Common myeloid progenitor, CD34-positive (primary cell): ENCODE data around the gene SPTSSB.

Experiments used
- CTCF ChIA-PET: fragments of 350-600 bp; sonication (Branson Sonifier 250); formaldehyde crosslinking; loops from one replicate; lab custom pipeline; 2021; ENCODE audit warnings: antibody characterized with exemption; lab: Charles Lee
- POLR2A ChIA-PET: fragments of 350-600 bp; sonication (Branson Sonifier 250); formaldehyde crosslinking; loops from one replicate; lab custom pipeline; 2021; ENCODE audit warnings: antibody characterized with exemption; lab: Charles Lee
- DNase-seq, 3 donors: peaks; one replicate each; pipeline versions ENCODE4 v3.0.0 to v3.0.0-alpha.2; 2013
- H3K27ac ChIP-seq, 2 experiments: 1 replicate in 1 of 2; 2 replicates in 1 of 2; pipeline ENCODE4 v1.7.0; 2013; ENCODE audit warnings: inconsistent platforms in 2 of 2, low read length in 2 of 2, mild to moderate bottlenecking in 2 of 2, low read depth in 1 of 2, moderate library complexity in 1 of 2; ENCODE audit not compliant: severe bottlenecking in 2 of 2, insufficient read depth in 1 of 2, poor library complexity in 1 of 2
- H3K27me3 ChIP-seq, 5 experiments: replicated peaks in 2 of 5; 1 replicate in 3 of 5; 2 replicates in 2 of 5; pipeline versions ENCODE4 v1.6.1 to v1.7.0; 2013; ENCODE audit warnings: low read length in 4 of 5, mild to moderate bottlenecking in 2 of 5, moderate library complexity in 2 of 5, inconsistent platforms in 1 of 5; ENCODE audit not compliant: insufficient read depth in 5 of 5, control insufficient read depth in 4 of 5
- H3K36me3 ChIP-seq, 4 experiments: 1 replicate in 2 of 4; 2 replicates in 2 of 4; pipeline versions ENCODE4 v1.6.1 to v1.7.0; 2013; ENCODE audit warnings: low read length in 3 of 4, control low read depth in 1 of 4, mild to moderate bottlenecking in 1 of 4; ENCODE audit not compliant: control insufficient read depth in 4 of 4, insufficient read depth in 4 of 4
- H3K4me1 ChIP-seq, 4 experiments: 1 replicate in 3 of 4; 2 replicates in 1 of 4; pipeline versions ENCODE4 v1.6.1 to v1.7.1; 2013; ENCODE audit warnings: low read length in 3 of 4, mild to moderate bottlenecking in 3 of 4, control low read depth in 1 of 4, inconsistent platforms in 1 of 4, moderate library complexity in 1 of 4; ENCODE audit not compliant: control insufficient read depth in 4 of 4, insufficient read depth in 4 of 4; ENCODE audit errors: control extremely low read depth in 1 of 4
- H3K4me3 ChIP-seq, 7 experiments: 1 replicate in 4 of 7; 2 replicates in 3 of 7; pipeline versions ENCODE4 v1.5.1 to v1.7.0; 2013; ENCODE audit warnings: mild to moderate bottlenecking in 7 of 7, low read length in 6 of 7, moderate library complexity in 6 of 7, inconsistent platforms in 2 of 7, low read depth in 2 of 7, control low read depth in 1 of 7; ENCODE audit not compliant: insufficient read depth in 4 of 7, control insufficient read depth in 1 of 7; ENCODE audit errors: extremely low read depth in 1 of 7
- H3K9me3 ChIP-seq, 5 experiments: 1 replicate in 4 of 5; 2 replicates in 1 of 5; pipeline versions ENCODE4 v1.6.1 to v1.7.1; 2013; ENCODE audit warnings: low read length in 4 of 5, mild to moderate bottlenecking in 2 of 5, inconsistent platforms in 1 of 5, low read depth in 1 of 5, moderate library complexity in 1 of 5; ENCODE audit not compliant: control insufficient read depth in 4 of 5, insufficient read depth in 2 of 5; ENCODE audit errors: control extremely low read depth in 1 of 5
- WGBS: methylation state at CpG from one replicate; pipeline ENCODE4 v1.1.5; 2013; ENCODE audit not compliant: insufficient coverage; 5-methylcytosine and 5-hydroxymethylcytosine counted together

Gene SPTSSB

DNA sequence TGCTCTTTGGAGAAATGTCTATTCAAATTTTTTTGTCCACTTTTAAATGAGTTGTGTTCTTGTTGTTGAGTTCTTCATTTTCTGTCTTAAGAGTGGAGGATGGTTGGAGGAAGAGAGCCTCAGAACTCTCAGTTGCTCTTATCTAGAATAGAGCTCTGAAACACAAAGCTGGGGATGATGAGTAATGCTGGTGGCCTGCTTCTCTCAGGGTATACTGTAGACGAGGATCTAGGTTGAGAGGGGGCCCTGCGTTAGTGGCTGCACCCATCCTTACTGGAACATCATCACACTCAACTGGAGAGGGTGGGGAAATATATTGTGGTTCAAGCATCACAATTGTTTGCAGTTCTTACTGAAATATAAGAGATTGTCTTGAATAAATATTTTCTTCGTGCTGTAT, 1.8 kb downstream of the SPTSSB start:
- Histone ChIP-seq H3K4me3 (no peak overlapping the region), H3K27ac (no peak overlapping the region), H3K36me3 (no peaks in the 10 kb centered on the region), H3K4me1 (peaks cover 0 to 21% (median 18%) of the 10 kb centered on the region in 4 experiments), H3K9me3 (no peaks in the 10 kb centered on the region), H3K27me3 (peaks cover 14 to 54% (median 25%) of the 10 kb centered on the region in 5 experiments)
- POLR2A ChIA-PET, result no interaction called here
- CTCF ChIA-PET, result no interaction called here
- DNase-seq, result peak in 1 of 3 donors; percentile 2
- 100% methylated on average over 2 of the region's 3 CpGs for WGBS

GRCh38 chr3:161366094-161366493, 5.2 kb downstream of the SPTSSB start:
- CTCF ChIA-PET, result interaction anchor here (0.9 kb wide), 1 partner anchor 12 kb away, joined by 3 read pairs; no protein-coding TSS in a partner anchor
- POLR2A ChIA-PET, result no interaction called here

GRCh38 chr3:161358488-161358887, 12.8 kb downstream of the SPTSSB start:
- Histone ChIP-seq H3K4me1 (no peaks in the 10 kb centered on the region), H3K4me3 (no peak overlapping the region), H3K36me3 (no peaks in the 10 kb centered on the region), H3K27me3 (peaks cover 0 to 2% (median 0%) of the 10 kb centered on the region in 5 experiments), H3K27ac (no peak overlapping the region), H3K9me3 (no peaks in the 10 kb centered on the region)
- no peak for DNase-seq
- POLR2A ChIA-PET, result no interaction called here
- CTCF ChIA-PET, result no interaction called here

More at GRCh38 chr3:161366094-161366493, 5.2 kb downstream of the SPTSSB start:
- no peaks in the 10 kb centered on the region for H3K9me3 ChIP-seq
- DNase-seq, result no peak
- no peak overlapping the region for H3K27ac ChIP-seq
- H3K36me3 ChIP-seq, result no peaks in the 10 kb centered on the region
- peaks cover 3 to 20% (median 9%) of the 10 kb centered on the region in 5 experiments for H3K27me3 ChIP-seq
- WGBS, result no CpG with 5 or more reads among the region's 2 CpGs
- peaks cover 0 to under 1% (median 0%) of the 10 kb centered on the region in 4 experiments for H3K4me1 ChIP-seq
- no peak overlapping the region for H3K4me3 ChIP-seq

- Histone ChIP-seq H3K27ac (no peak overlapping the region), H3K9me3 (no peaks in the 10 kb centered on the region), H3K27me3 (peaks cover 0 to 5% (median 0%) of the 10 kb centered on the region in 5 experiments), H3K36me3 (no peaks in the 10 kb centered on the region), H3K4me1 (no peaks in the 10 kb centered on the region), H3K4me3 (no peak overlapping the region)
- 100% methylated on average over 1 of the region's 1 CpG for WGBS
- CTCF ChIA-PET, result interaction anchor here (0.8 kb wide), 1 partner anchor 57 kb away, joined by 3 read pairs; no protein-coding TSS in a partner anchor
- POLR2A ChIA-PET, result no interaction called here
- DNase-seq, result no peak
Observed at GRCh38 chr3:161356287-161356686, 15.0 kb downstream of the SPTSSB start.

GRCh38 chr3:161355508-161355907, 15.8 kb downstream of the SPTSSB start:
- ChIA-PET POLR2A (no interaction called here), CTCF (interaction anchor here (0.8 kb wide), 1 partner anchor 57 kb away, joined by 3 read pairs; no protein-coding TSS in a partner anchor)
- no CpG with 5 or more reads among the region's 1 CpG for WGBS
- Histone ChIP-seq H3K27me3 (peaks cover 0 to 5% (median 0%) of the 10 kb centered on the region in 5 experiments), H3K4me3 (no peak overlapping the region), H3K27ac (no peak overlapping the region), H3K4me1 (no peaks in the 10 kb centered on the region), H3K9me3 (no peaks in the 10 kb centered on the region), H3K36me3 (no peaks in the 10 kb centered on the region)
- no peak for DNase-seq

- Histone ChIP-seq H3K4me3 (no peak overlapping the region), H3K36me3 (no peaks in the 10 kb centered on the region), H3K27ac (no peak overlapping the region), H3K27me3 (peaks cover 0 to 5% (median 0%) of the 10 kb centered on the region in 5 experiments), H3K4me1 (no peaks in the 10 kb centered on the region), H3K9me3 (no peaks in the 10 kb centered on the region)
- WGBS, result 80% methylated on average over 1 of the region's 2 CpGs
- POLR2A ChIA-PET, result no interaction called here
- no peak for DNase-seq
- CTCF ChIA-PET, result interaction anchor here (1.0 to 1.3 kb wide), 2 partner anchors 12 to 23 kb away, joined by 3 read pairs; no protein-coding TSS in a partner anchor
Observed at GRCh38 chr3:161354554-161354953, 16.8 kb downstream of the SPTSSB start.

DNA sequence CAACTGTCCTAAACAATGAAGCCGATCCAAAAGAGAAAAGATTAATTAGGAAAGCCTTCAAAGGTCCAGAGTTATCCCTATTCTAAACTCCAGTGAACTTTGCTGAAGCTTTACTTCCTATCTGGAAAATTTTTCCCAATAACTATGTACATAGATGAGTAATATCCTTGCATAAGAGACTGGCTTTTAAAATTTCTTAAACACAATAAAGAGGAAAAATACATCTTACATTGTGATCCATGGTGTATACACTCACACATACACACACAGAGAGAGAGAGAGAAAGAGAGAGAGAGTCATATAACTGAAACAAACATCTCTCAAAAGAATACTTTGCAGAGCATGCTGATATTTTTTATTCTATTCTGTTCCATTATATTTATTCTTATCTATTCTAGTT, 20.0 kb downstream of the SPTSSB start:
- H3K27me3 ChIP-seq, result peaks cover 0 to 3% (median 0%) of the 10 kb centered on the region in 5 experiments
- H3K9me3 ChIP-seq, result no peaks in the 10 kb centered on the region
- no CpG with 5 or more reads among the region's 1 CpG for WGBS
- no peaks in the 10 kb centered on the region for H3K4me1 ChIP-seq
- H3K36me3 ChIP-seq, result no peaks in the 10 kb centered on the region
- no peak overlapping the region for H3K4me3 ChIP-seq
- ChIA-PET CTCF (no interaction called here), POLR2A (no interaction called here)
- DNase-seq, result no peak
- no peak overlapping the region for H3K27ac ChIP-seq
